ENCODE data around the gene SPACDR.

The SPACDR gene

GRCh38 chr7:100407285-100408180 lies 56.5 kb downstream of the SPACDR start:
- peak in 2 of 3 experiments; percentile 21 to 72 for DNase-seq

- DNase-seq = no peak
These were observed 57.3 kb downstream of the SPACDR start for GRCh38 chr7:100406767-100407166.

Data from NCI-H1417 (cell line).